HG02885 (cell line): ENCODE data around the gene GLYATL3.

Source experiments
- ATAC-seq: cut with Tn5 transposase; IDR thresholded peaks from one replicate; pipeline ENCODE4 v1.9.1; 2021; ENCODE audit warnings: mild to moderate bottlenecking; ENCODE audit not compliant: unreplicated experiment, poor library complexity

GLYATL3 gene

DNA sequence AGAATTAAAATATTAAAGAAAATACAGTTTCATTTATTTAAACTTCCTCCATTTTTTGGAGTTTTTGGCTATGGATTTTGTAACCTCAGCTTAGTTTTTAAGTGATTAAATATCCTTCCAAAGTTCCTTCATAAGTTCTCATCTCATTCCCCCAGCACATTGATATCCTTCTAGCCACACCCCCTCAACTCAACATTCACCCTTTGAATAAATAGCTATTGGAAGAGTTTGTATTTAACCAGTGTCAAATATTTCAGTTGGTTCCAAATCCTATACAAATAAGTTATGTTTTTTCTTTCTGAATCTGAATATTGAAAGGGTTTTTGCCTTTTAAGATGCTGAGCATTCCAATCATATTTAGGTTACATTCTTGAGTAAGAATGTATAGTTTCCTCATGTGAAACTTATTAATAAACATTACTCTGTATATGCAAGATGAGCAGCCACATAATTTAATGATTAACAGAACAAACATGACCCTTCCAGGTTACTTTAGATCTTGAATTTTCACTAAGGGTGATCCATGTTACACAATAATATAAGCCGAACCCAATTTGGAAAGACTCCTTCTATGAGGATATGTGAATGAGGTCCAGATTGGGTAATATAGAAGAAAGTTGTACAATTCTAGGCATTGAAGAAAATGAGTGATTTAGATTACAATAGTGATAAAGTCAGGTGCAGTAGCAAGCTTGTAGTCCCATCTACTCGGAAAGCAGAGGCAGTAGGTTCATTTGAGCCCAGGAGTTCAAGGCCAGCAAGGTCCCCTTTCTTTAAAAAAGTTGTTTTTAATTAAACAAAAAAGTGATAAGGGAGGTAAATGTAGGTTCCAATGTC, 13.6 kb downstream of the GLYATL3 start:
- ATAC-seq = no peak

- no peak for ATAC-seq
These were observed 15.1 kb downstream of the GLYATL3 start for GRCh38 chr6:49514571-49515484.

GRCh38 chr6:49515485-49516146, 15.9 kb downstream of the GLYATL3 start:
- no peak for ATAC-seq

DNA sequence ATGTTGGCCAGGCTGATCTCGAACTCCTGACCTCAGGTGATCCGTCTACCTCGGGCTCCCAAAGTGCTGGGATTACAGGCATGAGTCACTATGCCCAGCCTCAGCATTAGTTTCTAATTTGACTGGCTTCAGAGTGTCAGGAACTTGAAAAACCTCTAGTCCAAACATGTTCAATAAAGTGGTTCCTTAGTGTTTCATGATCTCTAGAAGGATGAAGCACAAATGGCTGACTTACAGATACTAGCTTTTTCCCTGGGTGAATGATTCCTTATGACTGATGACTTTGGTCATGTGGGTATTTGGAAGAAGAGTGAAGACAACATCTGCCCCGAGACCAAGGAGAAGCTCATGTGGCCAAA, 16.4 kb downstream of the GLYATL3 start:
- ATAC-seq = no peak

DNA sequence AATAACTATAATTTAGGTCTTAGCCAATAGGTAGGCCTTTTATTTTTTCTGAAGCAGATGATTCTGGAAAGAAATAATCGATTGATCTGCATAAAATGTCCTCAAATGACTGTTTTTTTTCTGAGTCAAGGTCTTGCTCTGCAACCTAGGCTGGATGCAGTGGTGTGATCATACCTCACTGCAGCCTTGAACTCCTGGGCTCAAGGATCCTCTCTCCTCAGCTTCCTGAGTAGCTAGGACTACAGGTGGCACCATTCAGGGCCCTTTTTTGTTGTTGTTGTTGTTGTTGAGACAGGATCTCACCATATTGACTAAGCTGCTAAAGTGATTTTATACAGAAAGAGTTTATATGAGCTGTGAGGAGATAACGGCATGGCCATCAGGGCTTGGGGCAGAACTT, 18.2 kb downstream of the GLYATL3 start:
- no peak for ATAC-seq

DNA sequence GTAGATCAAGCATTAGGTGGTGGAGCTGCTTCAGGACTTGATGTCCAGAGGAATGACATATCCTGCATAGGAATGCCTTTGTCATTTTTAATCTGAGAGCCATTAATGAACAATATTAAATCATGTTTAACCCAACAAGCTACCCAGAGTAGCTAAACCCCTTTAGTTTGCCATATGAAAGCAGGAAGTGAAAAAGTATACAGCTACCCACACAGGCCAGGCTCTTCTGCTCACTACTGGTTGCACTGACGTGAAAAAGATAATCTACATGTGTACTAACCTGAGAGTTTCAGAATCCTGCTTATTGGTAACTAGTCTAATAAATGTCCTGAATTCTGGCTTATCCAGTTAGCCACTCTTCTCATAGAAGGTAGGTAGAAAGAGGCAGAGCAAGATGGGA, 19.9 kb downstream of the GLYATL3 start:
- peak; percentile 95 for ATAC-seq

DNA sequence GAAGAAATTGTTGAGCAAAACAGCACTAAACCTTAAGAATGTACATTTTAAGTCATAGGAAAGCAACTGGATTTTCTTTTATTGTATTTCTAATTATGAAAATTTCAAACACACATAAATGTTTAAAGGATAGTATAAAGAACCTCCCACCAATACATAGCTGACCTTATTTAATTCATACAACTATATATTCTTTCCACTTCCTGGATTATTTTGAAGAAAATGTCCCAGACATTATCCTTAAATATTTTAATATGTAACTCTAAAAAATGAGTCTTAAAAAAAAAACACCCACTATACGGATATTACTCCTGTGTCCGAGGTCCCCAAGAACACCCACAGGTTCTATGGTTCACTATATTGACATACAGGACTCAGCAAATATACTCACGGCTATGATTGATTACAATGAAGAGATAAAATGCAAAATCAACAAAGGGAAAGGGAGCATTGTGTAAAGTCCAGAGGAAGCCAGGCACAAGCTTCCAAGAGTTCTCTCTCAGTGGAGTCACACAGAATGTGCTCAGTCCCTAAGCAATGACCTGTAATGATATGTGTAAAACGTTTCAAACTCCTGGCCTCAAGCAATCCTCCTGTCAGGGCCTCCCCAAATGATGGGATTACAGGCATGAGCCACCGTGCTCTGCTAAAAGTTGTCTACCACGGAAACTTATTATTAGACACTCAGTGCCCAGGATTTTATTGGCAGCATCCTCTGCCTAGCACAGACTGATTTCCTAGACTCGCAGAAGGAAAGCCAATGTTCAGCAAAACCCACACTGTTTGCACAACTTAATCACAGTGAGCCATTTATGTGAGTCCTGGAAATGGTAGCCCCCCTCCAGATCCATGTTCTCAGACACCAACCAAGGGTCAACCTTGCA, 23.2 kb downstream of the GLYATL3 start:
- no peak for ATAC-seq

GRCh38 chr6:49523901-49524300, 24.2 kb downstream of the GLYATL3 start:
- no peak for ATAC-seq

- no peak for ATAC-seq
These were observed 24.8 kb downstream of the GLYATL3 start for GRCh38 chr6:49524541-49524940.

- ATAC-seq = no peak
These were observed 26.9 kb downstream of the GLYATL3 start for GRCh38 chr6:49526598-49526997.

DNA sequence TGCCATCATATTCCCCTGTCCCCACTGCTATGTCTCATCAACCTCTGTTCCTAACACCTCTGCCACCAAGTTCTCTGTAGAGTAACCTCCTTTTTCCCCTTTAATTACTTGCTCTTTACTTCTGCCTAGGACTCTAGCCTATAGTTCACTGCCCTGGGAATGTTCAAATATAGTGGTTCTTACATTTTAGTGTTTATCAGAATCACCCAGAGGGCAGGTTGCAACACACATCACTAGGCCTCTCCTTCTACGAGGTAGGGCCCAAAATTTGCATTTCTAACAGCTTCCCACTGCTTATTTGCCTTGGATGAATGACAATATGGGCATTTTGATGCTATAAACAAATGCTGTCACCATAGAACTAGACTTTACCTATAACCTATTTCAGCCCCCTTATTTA, 27.6 kb downstream of the GLYATL3 start:
- ATAC-seq = no peak

- no peak for ATAC-seq
These were observed 28.8 kb downstream of the GLYATL3 start for GRCh38 chr6:49528571-49528970.

DNA sequence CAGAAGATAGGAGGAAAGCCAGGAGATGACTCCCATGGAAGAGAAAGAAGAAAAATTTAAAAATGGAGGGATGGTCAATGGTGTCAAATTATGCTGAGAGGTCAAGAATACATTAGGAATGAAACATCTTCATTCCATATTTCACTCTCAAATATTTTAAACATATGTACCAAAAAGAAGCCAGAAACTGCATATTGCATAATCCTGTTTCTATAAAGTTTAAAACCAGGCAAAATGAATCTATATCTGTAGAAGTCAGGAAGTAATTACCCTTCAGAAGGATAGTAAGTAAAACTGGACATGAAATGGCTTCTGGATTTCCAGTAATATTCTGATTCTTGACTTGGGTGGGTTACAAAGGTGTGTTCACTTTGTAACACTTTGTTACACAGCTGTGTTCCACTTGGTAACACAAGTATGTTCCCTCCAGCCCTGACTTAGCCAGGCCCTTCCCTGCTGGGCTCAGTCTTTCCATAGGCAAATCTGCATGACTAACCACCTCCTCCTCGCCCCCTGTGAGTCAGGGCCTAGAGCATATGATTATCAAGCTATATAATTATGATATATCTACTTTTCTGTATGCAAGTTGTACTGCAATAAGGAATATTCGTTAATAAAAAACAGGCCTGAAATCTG, 30.5 kb downstream of the GLYATL3 start:
- ATAC-seq = no peak

DNA sequence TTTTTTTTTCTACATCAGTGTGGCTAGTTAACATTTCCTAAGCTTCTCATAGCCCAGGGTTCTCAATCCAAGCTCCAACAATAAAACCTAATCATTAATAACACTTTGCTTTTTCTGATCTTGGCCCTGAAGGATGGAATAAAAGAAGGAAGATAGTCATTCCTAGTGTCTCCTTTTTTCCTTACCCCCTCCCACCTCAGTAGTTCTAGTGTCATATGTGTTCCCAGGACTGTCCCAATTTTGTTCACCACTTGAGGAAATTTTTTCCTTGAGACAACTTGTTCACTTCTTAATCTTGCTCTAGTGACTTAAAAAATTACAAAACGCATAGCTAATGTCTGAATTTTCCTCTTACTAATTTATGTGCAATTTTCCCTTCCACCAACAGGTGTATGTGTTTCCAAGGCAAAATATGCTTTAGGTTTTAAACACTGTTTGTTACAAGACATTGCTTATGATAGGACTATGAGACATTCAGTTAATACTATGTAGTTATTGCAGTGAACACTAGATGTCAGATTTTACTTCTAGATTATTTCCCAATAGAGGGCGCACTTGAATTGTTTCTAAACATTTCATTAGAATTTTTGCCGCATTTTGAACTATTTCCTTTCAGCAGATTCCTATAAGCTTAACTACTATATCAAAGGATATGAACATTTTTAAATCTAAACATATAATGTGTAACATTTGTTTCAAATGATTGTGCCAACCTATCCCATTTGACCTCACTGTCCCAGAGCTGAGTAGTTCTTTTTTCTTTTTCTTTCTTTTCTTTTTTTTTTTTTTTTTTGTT, 32.2 kb downstream of the GLYATL3 start:
- ATAC-seq = peak; percentile 97

DNA sequence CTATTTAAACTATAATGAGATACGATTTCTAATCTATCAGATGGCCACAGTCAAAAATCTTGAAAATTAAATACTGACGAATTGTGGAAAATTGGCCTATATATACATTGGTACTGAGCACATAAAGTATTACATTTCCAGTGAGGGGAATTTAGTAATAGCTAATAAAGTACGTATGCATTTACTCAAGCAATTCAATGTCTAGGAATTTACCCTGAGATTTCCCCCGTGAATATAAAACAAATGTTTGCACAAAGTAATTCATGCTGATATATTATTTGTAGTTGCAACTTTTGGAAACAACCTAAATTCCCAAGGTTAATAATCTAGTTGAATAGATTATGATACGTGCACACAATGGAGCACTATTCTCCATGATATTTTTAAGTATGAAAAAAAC, 36.1 kb downstream of the GLYATL3 start:
- no peak for ATAC-seq

- ATAC-seq = no peak
These were observed 39.4 kb downstream of the GLYATL3 start for GRCh38 chr6:49539102-49539501.

GRCh38 chr6:49540614-49541013, 40.9 kb downstream of the GLYATL3 start:
- ATAC-seq = no peak

GRCh38 chr6:49541210-49541724, 41.5 kb downstream of the GLYATL3 start:
- ATAC-seq = no peak
